Stimulated activated CD4-positive, alpha-beta T cell treated with anti-CD3 and anti-CD28 coated beads, Interleukin-12 subunit alpha, Interleukin-12 subunit beta, amount 100 ng/mL, for 24 hours (primary cell): Measurements from ENCODE around the gene SCUBE3.

Source experiments
- DNase-seq, 2 experiments: peaks; one replicate each; pipeline ENCODE4 v3.0.0-alpha.2; 2020; ENCODE audit warnings: low read depth in 2 of 2

Gene SCUBE3

GRCh38 chr6:35181933-35182612 lies 31.7 kb upstream of the SCUBE3 start:
- DNase-seq, result no peak

GRCh38 chr6:35183281-35183680 lies 30.5 kb upstream of the SCUBE3 start:
- DNase-seq, result no peak

GRCh38 chr6:35183935-35184334 lies 29.8 kb upstream of the SCUBE3 start:
- no peak for DNase-seq

GRCh38 chr6:35184580-35185301 lies 29.0 kb upstream of the SCUBE3 start:
- DNase-seq, result no peak

- no peak for DNase-seq
Observed at GRCh38 chr6:35185302-35185681, 28.5 kb upstream of the SCUBE3 start.

- DNase-seq, result no peak
Observed at GRCh38 chr6:35185971-35186370, 27.8 kb upstream of the SCUBE3 start.

GRCh38 chr6:35186571-35186970 lies 27.2 kb upstream of the SCUBE3 start:
- DNase-seq, result no peak

GRCh38 chr6:35188886-35189285 lies 24.9 kb upstream of the SCUBE3 start:
- no peak for DNase-seq

GRCh38 chr6:35190306-35190705 lies 23.4 kb upstream of the SCUBE3 start:
- DNase-seq, result no peak

- DNase-seq, result no peak
Observed at GRCh38 chr6:35191889-35192288, 21.9 kb upstream of the SCUBE3 start.

GRCh38 chr6:35192301-35192860 lies 21.4 kb upstream of the SCUBE3 start:
- DNase-seq, result no peak

GRCh38 chr6:35194390-35194789 lies 19.4 kb upstream of the SCUBE3 start:
- DNase-seq, result no peak

GRCh38 chr6:35195120-35195780 lies 18.5 kb upstream of the SCUBE3 start:
- DNase-seq, result no peak

GRCh38 chr6:35197196-35197595 lies 16.6 kb upstream of the SCUBE3 start:
- no peak for DNase-seq

- no peak for DNase-seq
Observed at GRCh38 chr6:35199866-35200265, 13.9 kb upstream of the SCUBE3 start.

- DNase-seq, result no peak
Observed at GRCh38 chr6:35202066-35202546, 11.7 kb upstream of the SCUBE3 start.

- DNase-seq, result no peak
Observed at GRCh38 chr6:35203152-35203670, 10.5 kb upstream of the SCUBE3 start.

GRCh38 chr6:35203680-35204079 lies 10.1 kb upstream of the SCUBE3 start:
- no peak for DNase-seq

- no peak for DNase-seq
Observed at GRCh38 chr6:35206346-35206745, 7.4 kb upstream of the SCUBE3 start.

GRCh38 chr6:35208419-35208818 lies 5.3 kb upstream of the SCUBE3 start:
- no peak for DNase-seq

GRCh38 chr6:35209081-35209480 lies 4.7 kb upstream of the SCUBE3 start:
- DNase-seq, result no peak

- no peak for DNase-seq
Observed at GRCh38 chr6:35209622-35210247, 4.0 kb upstream of the SCUBE3 start.
